Measurements from ENCODE around the gene DUSP1. TPM values are rescaled to one million over a fixed set of nuclear protein-coding genes. Genes with fewer than 3 reads are reported as not detected.

DUSP1 gene
- total RNA-seq, 1 donor from 2014 or later, result 6.4 TPM

DNA sequence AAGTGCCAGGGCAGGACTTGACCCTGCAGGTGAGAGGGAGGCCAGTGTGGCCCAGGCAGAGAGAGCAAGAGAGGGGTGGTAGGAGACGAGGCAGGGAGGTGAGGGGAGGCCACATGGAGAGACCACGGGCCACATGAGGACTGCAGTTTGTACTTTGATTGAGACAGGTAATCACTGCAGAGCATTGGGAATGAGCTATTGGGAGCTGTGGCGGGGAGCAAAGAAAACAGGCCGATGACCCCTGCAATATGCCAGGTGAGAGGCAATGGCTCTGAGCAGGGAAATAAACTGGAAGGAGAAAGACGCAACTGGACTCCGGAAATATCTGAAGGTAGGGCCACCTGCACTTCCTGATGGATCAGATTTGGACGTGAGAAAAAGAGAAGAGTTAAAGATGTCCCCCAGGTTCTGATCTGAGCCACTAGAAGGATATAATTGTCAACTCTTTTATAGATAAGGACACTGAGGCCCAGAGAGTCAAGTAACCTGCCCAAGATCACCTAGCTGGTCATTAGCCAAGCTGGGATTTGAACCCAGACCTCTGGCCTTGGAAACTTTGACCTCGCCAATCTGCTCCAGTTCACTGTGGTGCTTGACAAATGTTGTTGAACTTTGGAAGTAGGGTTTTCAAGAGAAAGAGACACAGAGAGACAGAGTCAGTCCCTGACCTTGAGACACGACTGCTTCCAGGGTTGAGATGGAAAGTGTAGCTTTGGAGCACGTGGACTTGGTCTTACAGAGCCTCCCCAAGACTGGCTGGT lies 42.3 kb downstream of the DUSP1 start:
- intact Hi-C loops (cut with micrococcal nuclease), result no loop called here

DNA sequence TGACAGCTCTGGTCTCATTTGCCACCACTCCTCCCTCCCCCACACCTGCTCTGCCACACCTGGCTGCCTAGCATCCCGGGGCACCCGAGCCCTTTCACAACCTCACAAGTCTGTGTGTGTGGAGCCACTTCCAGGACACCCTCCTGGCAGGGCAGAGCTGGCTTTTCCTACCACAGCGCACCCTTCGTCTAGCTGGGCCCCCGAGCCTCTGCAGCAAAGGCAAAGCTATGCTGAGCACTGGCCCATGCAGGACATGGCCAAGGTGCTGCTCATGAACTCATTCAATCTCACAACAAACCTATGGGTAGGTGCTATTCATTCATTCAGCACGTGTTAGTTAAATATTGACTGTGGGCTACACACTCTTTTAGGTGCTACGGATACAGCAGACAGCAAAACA lies 43.4 kb downstream of the DUSP1 start:
- intact Hi-C loops (cut with micrococcal nuclease), result no loop called here

DNA sequence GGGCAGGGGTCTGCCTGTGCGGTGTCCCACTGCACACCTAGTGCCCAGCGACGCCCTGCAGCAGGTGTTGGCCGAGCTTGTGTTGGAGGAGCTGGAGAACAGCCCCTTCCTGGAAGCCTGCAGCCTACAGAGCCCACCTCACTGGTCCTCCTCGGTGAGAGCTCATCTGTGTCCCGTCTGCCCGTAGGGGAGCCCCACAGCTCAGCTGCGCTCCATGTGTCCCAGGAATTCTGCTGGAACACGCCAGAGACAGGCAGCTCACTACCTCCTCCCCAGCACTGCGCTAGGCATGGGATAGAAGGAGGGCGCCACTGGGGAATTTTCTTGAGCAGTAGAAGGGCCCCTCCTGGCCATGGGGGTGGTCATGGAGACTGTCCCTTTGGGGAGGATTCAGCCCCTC lies 44.0 kb downstream of the DUSP1 start:
- intact Hi-C loops (cut with micrococcal nuclease), result no loop called here

DNA sequence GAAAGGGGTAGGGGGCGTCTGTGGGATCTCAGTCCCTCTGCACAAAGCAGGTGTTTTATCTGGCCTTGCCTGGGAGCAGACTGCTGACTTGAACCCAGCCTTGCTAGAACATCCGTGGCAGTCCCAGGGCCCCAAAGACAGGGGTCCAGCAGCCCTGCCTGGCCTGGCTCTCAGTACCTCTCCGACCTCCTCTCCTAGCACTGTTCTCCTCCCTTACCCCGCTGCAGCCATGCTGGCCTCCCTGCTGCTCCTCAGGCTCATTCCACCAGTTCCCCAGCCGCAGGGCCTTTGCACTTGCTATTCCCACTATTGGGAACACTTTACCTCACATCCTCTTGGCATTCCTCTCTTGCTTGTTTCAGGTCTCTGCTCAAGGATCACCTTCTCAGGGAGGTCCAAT lies 45.2 kb downstream of the DUSP1 start:
- intact Hi-C loops (cut with micrococcal nuclease), result no loop called here

DNA sequence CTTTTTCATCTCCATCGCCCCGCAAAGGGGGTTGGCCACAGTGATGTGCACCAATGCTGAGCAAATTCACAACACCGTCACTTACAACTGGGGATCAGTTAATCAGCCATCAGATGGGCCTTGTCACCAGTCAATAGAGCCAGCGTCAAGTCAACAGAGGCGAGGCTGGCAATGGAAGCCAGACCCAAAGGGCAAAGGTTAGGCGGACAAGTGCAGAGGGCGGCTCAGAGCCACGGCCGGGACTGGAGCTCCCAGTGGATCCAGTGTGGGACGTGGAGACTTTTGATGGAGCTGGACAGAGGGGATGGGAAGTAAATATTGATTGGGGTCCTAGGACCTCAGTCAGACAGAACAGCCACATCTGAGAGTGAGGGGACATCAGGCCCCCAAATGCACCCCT lies 45.7 kb downstream of the DUSP1 start:
- intact Hi-C loops (cut with micrococcal nuclease), result no loop called here

DNA sequence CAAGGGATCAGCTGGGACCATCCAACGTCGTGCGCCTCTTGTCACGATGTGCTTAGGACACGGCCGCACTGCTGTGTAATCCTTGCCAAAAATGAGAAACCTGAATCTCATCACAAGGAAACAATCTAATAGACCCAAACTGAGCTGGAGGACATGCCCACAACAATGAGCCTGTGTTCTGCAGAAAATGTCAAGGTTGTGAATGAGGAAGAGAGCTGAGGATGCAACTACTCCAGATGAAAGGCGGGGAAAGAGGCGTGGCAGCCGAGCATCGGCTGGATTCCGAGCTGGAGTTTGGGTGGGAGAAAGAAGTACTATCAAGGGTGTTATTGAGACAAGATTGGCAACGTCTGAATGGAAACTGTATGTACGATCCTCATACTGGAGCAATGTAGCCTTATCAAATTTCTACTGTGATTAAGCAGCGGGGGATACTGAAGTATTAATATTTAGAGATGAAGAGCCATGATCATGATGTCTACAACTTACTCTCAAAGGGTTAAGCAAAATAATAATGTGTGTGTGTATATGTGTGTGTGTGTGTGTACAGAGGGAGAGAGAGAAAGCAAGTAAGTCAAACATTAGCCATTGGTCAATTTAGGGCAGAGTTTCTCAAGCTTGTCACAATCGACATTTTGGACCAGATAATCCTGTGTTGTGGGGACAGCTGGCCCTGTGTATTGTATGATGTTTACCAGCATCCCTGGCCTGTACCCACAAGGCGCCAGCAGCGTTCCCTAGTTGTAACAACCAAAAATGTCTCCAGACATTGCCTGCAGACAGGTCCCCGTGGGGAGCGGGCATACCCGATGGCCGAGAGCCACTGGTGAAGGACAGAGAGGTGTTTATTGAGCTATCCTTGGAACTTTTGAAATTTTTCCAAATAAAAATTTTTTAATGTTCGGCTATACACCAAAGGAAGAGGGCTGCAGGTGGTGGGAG lies 46.5 kb downstream of the DUSP1 start:
- intact Hi-C loops (cut with micrococcal nuclease), result no loop called here

DNA sequence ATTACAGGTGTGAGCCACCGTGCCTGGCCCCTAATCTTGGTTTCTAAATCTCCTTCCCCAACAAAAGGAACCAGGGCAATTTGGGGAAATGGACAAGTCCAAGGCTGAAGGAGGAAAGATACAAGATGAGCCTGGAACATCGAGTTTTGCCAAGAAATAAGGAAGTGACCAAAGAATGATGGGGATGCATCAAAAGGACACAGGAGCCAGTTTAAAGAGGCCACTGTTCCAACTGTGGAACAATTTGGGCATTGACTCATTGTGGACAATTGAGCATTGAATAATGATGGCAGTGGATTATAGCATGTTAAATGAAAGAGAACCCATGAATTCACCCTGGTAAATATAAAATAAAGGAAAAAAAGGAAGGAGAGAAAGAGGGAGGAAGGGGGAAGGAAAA lies 47.5 kb downstream of the DUSP1 start:
- intact Hi-C loops (cut with micrococcal nuclease), result no loop called here

DNA sequence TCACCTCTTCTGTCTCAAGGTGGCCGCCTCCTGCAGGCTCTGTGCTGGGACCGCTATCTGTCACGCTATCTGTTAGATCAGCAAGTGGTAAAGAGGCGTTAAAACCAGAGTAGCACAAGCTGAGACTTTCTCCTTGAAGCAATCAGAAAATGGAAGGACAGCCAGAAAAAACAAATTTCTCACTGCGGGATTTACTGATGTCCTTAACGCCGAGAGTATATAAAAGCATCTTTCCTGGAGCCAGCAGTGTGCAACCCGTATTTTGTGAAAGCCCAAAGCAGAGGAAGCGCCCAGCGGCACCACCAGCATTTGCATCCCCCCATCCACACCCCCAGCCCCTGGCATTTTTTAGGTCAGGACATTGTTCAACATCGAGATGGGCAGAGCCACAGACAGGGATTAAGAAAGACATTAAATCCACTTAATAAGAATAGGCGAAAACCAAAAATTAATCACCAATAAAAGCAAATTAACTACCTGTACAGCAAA lies 48.6 kb downstream of the DUSP1 start:
- intact Hi-C loops (cut with micrococcal nuclease), result no loop called here

DNA sequence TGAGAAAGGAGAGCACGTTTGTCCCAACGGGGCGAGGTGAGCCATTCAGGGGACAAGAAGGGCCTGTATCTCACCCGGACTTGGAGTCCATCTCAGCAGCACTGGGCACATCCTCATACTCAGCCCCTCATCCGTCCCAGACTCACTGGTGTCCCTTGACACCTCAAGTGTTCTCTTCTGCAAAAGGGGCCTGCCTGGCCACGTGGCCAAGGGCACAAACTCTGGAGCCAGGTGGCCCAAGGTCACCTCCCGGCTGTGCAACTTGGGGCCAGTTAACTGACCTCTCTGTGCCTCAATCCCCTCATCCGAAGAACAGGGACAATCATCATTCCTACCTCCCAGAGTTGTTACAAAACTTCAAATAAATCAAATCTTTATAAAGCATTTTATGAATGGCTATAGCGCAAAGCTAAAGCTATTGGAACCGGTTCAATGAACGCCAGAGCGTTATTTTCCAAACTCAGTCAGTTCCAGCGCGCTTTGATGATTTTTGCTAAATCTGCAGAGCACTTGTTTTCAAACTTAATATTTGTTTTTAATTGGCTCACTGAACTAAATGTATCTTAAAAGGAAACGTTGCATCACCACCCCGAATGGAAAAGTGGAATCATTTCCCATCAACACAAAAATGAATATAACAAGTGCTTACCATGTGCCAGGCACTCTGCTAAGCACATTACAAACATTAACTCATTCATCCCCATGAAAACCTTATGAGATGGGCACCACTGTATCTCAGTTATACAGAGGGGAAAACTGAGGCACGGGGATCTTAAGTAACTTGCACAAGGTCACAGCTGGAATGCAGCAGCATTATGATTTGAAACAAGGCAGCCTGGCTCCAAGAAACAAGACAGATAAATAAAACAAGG lies 49.3 kb downstream of the DUSP1 start:
- intact Hi-C loops (cut with micrococcal nuclease), result no loop called here

DNA sequence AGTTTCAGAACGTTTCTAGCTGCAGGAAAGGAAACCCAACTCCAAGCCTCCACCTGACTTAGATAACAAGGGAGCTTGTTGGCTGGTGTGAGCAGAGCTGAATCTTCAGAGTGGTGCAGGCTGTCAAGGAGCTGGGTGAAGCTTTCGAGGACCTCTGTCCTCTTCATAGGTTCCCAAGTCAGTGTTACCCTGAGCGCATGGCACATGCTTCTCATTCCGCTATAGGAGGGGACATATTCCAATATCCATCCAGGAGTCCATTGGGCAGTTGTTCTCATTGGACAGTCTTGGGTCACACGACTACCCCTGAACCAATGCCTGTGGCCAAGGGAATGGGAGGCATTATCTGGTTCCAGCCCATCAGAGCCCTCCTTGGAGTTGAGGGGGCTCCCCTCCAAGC lies 50.3 kb downstream of the DUSP1 start:
- intact Hi-C loops (cut with micrococcal nuclease), result no loop called here

DNA sequence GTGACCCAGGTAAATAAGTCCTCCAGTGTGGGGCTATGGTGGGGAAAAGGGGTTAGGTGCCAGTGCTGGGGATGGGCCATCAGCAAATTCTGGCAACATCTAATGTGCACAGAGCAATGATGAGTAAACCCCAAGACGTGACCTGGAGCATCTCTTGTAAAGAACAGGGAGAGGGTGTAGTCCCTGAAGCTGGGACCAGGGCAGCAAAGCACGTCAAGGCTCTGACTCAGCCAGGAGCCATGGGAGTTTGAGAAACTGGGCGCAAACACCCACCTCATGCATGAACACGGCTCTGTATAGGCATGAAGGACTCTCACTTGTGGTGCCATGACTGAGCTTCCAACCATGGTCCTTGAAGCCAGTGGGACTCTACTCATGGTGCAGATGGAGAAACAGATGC lies 51.8 kb downstream of the DUSP1 start:
- intact Hi-C loops (cut with micrococcal nuclease), result no loop called here

DNA sequence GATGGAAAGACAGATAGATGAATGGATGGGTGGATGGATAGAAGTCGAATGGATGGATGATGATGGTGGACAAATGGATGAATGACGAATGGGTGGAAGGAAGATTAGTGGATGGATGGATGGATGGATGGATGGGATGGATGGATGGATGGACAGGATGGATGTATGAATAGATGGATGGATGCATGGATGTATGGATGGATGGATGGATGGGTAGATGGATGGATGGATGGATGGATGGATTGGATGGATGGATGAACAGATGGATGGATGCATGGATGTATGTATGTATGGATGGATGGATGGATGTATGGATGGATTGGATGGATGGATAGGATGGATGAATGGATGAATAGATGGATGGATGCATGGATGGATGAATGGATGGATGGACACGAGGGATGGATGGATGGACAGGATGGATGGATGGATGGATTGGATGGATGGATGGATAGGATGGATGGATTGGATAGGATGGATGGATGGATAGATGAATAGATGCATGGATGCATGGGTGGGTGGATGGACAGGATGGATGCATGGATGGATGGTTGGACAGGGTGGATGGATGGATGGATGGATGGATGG lies 52.4 kb downstream of the DUSP1 start:
- intact Hi-C loops (cut with micrococcal nuclease), result no loop called here

Other genes starting within 250 kb of the DUSP1 start
- 2.0 and 2.2 TPM in 2 replicates for gene NEURL1B, start 129.9 kb downstream of the DUSP1 start, total RNA-seq
- gene ERGIC1, start 63.1 kb upstream of the DUSP1 start, total RNA-seq, result 40.2 and 41.3 TPM in 2 replicates
- 39.6 and 46.1 TPM in 2 replicates for gene RPL26L1, start 188.2 kb upstream of the DUSP1 start, total RNA-seq
- gene ATP6V0E1, start 212.6 kb upstream of the DUSP1 start, total RNA-seq, result 159 and 170 TPM in 2 replicates

All from T-helper 2 cell treated with Interferon-gamma antibody and Interleukin-4, amounts not matched to agents 100 ng/mL and 5 ng/mL, for 36 hours (primary cell).